ENCODE results near the gene TEAD3.

The TEAD3 gene

DNA sequence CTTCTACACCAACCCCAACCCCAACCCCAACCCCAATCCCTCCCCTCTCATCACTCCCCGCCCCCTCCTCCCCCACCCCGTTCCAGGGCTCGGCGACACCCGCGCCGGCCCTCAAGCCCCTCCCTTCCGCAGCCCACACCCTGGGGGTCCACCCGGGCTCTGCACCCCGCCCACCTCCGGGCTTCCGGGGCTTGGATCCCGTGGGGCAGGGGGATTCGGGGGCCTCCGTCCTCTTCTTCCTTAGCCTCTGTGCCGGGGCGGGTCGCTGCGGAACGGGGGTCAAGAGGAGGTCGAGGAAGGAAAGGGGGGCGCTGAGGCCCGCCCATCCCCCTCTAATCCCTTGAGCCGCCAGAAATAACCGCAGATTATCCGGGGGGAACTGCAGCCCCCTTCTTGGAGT lies 15.1 kb upstream of the TEAD3 start:
- no peak for DNase-seq

DNA sequence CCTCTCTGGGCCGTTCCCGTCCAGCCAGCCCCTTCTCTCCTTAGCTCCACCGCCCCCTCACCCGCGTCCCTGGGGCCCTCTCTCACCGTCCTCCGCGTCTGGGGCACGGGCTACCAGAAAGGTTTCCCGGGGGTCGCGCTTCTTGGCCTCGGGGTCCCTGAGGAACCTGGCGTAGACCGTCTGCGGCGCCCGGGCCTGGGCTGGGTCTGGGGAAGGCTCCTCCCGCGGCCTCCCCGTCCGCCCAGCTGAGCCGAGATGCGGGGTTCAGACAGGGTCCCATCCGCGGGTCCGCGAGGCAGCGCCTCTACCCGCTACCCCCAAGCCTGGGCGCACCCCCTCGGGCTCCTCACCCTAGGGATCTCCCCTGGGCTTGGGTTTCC lies 14.7 kb upstream of the TEAD3 start:
- no peak for DNase-seq

GRCh38 chr6:35510916-35511561 lies 14.2 kb upstream of the TEAD3 start:
- DNase-seq, result no peak

- no peak for DNase-seq
Measured at GRCh38 chr6:35508542-35508941, 11.7 kb upstream of the TEAD3 start.

DNA sequence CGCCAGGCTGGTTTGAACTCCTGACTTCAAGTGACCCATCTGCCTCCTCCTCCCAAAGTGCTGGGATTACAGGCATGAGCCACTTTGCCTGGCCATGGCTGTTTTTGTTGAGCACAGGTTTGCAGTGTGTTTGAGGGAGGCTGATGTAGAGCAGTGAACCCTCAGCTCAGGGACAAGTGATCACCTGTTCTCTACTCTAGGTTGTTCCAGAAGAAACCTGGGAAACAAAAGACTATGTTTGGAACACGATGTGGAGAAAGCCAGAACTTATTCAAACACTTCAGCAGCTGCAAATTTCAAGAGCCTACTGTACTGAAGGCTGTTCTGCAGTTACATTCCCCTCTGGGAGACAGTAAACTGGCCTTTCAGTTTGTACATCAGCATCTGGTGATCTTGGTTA lies 11.1 kb upstream of the TEAD3 start:
- no peak for DNase-seq

GRCh38 chr6:35507221-35507620 lies 10.3 kb upstream of the TEAD3 start:
- DNase-seq, result no peak

- DNase-seq, result no peak
Measured at GRCh38 chr6:35506536-35506935, 9.7 kb upstream of the TEAD3 start.

GRCh38 chr6:35505999-35506412 lies 9.1 kb upstream of the TEAD3 start:
- no peak for DNase-seq

DNA sequence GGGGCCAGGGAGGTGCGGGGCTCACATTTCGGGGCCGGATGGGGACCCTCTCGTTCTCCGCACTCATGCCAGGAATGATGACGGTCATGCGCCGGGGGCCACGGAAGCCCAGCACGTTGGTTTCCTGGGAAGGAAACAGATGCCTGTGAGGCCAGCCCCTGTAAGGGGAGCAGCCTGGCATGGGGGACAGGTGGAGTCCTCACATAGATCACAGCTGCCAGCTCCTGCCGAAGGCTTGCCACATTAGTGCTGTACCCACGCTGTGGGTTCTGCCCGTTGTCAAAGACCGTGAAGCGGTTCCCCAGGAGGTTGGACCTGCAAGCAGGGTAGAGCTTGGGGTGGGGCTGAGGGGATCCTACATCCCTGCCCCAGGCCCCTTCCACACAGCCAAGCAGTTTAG lies 6.7 kb upstream of the TEAD3 start:
- DNase-seq, result no peak

GRCh38 chr6:35501784-35502183 lies 4.9 kb upstream of the TEAD3 start:
- DNase-seq, result no peak

DNA sequence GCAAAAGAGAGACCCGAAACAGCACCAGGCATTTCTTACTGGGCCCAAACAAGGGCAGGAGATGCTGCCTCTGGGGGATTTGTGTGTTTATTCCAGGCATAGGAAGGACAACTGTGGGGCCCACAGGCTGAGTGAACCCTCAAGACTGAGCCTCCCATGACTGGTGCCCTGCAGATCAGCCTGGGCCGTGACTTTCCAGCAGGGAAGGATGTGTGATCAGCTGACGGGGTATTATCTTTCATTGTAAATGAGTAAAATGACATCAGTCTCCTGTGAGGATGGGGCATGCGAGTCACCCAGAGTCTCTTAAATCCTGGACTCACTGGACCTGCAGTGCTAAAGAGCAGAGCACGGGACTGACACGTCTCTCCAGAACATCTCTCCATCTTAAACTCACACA lies 3.9 kb upstream of the TEAD3 start:
- DNase-seq, result no peak

DNA sequence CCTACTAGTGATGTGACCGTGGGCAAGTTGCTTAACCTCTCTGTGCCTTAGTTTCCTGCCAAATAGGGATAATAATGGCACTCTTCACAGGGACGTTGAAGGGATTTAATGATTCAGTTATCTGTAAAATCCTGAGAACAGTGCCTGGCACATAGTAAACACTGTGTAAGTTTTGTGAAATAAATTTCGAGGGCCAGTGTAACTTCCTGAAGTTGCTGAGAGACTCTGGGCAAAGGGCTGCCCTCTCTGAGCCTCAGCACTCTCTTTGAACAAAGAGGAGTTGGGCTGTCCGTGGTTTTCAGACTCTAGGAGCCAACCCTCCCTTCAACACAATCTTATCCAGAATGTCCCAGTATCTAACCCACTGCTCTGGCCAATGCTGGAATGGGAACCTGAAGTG lies 2.5 kb upstream of the TEAD3 start:
- no peak for DNase-seq

GRCh38 chr6:35498422-35499067 lies 1.7 kb upstream of the TEAD3 start:
- DNase-seq, result no peak

GRCh38 chr6:35497571-35498421 lies 917 bp upstream of the TEAD3 start:
- peak; percentile 16 to 24 (median 20) for DNase-seq

GRCh38 chr6:35496036-35496840 lies 641 bp downstream of the TEAD3 start:
- DNase-seq, result no peak

DNA sequence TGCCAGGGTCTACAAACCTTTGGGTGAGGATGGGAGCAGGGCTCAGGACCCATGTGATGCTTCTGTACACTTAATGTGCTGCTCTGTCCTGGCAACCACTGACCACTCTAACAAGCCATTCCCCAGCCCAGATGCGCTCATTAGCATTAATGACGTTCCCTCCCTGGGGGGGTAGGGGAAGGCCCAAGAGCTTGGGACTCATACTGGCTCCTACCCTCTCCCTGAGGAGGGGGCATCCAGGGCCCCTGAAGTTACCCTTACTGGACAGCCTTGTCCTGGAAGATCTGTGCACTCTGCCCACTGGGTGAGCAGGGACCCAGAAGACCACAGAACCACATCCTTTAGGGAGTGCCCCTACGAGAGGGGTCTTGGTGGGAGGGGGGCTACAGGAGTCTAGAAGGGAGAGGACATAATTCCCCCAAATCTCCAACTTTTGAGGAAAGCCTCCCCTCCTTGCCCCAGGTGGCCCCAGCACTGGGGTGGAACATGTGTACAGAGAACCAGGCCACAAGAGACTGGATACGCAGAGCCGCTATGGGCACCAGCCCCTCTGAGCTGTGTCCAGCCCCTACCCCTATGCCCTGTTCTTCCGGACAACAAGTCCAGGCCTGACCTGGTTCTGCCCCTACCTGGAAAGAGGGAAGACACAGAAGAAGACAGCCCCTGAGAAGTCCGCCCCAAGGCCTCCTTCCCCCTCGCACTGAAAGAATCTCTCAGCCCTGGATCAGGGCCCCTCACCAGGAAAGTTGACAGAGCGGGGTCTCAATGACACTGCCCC lies 1.4 kb downstream of the TEAD3 start:
- no peak for DNase-seq

DNA sequence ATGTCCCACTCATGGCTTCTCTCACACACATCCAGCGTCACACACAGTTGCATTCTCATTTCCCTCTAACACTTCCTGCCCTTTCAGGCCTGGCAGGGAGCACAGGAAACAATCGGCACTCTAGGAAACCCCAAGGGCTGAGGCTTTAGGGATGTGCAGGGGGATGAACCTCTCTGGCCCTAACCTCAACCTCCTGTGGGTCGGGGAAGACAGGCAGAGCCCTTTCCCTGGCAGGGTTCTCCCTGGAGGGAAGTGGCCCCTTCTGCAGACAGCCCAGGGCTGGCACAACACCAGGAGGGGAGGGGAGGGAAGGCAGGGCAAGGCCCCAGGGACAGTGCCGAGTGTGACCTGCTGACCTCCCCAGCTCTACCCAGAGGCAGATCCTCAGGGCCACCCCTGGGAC lies 2.7 kb downstream of the TEAD3 start:
- no peak for DNase-seq

GRCh38 chr6:35493307-35493983 lies 3.4 kb downstream of the TEAD3 start:
- DNase-seq, result no peak

DNA sequence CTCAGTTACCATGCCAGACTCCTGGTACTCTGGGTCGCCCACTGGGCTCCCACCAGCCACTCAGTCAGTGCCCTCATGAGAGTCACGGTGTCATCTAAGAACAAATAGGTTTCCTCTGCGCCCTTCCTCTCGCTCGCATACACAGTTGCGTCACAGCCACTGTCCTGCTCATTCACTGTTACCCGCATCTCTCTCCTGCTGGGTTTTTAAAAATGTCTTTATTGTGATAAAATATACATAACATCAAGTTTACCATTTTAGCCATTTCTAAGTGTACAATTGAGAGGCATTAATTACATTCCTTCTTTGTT lies 4.0 kb downstream of the TEAD3 start:
- DNase-seq, result no peak

GRCh38 chr6:35492258-35492973 lies 4.5 kb downstream of the TEAD3 start:
- no peak for DNase-seq

GRCh38 chr6:35491558-35492257 lies 5.2 kb downstream of the TEAD3 start:
- no peak for DNase-seq

Data from activated CD4-positive, CD25-positive, alpha-beta regulatory T cell (primary cell).